NCI-H774 (cell line): Measurements from ENCODE around the gene CXADR.
A peak's percentile ranks its signal among the peaks of the same experiment; 100 is the strongest.
"Not testable (repeated sequence)": the region's sequence is repeated elsewhere in the genome, so short reads cannot be mapped to it uniquely, and the experiment has no call there.

Source experiments
- DNase-seq: peaks from one replicate; lab custom pipeline; 2025; lab: John Stamatoyannopoulos, UW

CXADR gene

GRCh38 chr21:17512253-17513213, at the start of gene CXADR:
CXADR (plus strand) TSS chr21:17513043; CDS start chr21:17513130, 87 bp downstream.
- DNase-seq: peak; percentile 91

DNA sequence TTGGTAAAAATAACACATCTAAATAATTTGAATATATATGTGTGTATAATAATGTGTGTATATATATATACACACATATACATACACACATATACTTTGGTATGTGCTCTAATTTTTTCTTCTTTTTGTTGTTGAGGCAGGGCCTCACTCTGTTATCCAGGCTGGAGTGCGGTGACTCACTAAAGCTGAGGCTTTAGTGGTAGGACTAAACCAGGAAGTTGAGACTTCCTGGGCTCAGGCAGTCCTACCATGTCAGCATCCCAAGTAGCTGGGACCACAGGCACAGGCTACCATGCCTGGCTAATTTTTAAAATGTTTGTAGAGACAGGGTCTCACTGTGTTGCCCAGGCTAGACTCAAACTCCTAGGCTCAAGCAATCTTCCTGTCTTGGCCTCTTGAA, 46.7 kb upstream of the CXADR start:
- DNase-seq: no peak

GRCh38 chr21:17467392-17467791, 45.5 kb upstream of the CXADR start:
- DNase-seq: no peak

GRCh38 chr21:17467829-17468228, 45.0 kb upstream of the CXADR start:
- no peak for DNase-seq

DNA sequence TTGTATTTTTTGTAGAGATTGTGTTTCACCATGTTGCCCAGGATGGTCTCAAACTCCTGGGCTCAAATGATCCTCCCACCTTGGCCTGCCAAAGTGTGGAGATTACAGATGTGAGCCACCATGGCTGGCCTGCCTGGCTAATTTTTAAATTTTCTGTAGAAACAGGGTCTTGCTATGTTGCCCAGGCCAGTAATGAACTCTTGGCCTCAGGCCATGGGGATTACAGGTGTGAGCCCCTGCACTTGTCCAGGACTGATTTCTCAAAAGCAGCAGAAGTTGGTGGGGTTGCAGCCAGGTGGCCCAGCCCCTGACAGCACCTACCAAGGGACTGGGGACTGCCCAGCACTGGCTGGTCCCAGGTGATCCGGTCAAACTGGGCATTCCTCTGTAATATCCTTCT, 44.1 kb upstream of the CXADR start:
- no peak for DNase-seq

GRCh38 chr21:17469727-17470126, 43.1 kb upstream of the CXADR start:
- DNase-seq: no peak

DNA sequence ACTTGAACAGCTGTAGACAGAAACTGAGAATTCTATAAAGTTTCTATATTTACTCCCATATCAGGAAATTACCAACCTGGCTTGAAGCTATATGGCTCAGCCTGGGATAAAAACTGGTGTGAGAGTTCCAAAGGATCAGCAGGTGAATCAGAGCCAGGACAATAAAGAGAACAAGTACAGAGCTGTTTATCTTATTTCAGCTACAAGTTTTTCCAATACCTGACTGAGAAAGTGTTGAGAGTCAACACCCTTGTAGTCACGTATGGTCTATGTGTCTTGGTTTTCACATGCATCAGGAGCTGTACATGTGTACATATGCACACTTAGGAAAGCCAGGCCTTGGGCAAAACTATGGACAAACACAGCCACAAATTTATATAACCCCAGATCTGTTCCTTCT, 40.7 kb upstream of the CXADR start:
- no peak for DNase-seq

DNA sequence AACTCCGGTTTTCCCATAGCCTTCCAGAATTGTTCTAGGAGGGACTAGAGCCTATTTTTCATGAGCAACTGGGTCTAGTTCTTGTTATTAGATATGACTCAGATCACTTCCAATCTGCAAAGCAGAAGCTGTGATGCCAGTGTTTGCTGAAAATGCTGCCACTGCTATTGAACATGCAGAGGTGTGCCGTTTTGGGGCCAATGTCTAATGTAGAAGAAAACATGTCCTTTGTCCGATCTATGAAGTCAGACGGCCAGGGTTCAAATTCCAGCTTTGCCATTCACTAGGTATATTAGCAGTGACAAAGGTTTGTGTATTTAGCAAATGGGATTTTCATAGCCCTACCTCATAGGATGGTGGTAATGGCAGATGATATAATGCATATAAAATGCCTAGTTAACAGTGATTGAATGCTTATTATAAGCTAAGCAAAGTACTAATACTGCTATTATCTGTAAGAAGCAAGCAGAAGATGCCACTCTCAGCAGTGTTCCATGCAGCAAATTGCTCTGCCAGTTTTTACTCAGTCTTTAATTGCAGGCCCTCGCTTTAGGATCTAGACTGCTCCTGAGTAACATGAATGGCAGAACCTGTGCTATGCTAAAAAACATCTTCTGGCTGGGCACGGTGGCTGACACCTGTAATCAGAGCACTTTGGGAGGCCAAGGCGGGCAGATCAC, 40.1 kb upstream of the CXADR start:
- DNase-seq: no peak

DNA sequence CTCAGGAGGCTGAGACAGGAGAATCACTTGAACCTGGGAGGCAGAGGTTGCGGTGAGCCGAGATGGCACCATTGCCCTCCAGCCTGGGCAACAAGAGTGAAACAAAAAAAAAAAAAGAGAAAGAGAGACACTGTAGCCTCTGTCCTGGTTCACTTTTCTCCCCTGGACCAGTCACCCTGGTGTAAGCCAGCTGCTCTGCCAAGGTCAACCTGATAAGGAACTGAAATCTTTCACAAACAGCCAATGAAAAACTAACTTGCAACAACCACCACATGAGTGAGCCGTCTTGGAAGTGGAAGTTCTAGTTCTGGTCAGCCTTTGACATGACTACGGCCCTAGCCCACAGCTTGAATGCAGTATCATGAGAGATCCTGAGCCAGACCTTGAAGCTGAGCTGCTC, 36.8 kb upstream of the CXADR start:
- DNase-seq: no peak

DNA sequence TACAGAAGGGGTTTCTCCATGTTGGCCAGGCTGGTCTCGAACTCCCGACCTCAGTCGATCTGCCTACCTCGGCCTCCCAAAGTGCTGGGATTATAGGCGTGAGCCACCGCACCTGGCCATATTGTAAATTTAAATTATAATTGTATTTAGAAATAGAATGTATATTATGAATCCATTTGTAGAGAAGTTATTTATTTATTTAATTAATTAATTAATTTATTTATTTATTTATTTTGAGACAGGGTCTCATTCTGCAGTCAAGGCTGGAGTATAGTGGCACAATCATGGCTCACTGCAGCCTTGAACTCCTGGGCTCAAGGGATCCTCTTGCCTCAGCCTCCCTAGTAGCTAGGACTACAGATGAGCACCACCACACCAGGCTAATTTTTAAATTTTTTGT, 34.7 kb upstream of the CXADR start:
- not testable (repeated sequence) for DNase-seq

- DNase-seq: no peak
Observed at GRCh38 chr21:17479606-17480005, 33.2 kb upstream of the CXADR start.

GRCh38 chr21:17482928-17483327, 29.9 kb upstream of the CXADR start:
- no peak for DNase-seq

DNA sequence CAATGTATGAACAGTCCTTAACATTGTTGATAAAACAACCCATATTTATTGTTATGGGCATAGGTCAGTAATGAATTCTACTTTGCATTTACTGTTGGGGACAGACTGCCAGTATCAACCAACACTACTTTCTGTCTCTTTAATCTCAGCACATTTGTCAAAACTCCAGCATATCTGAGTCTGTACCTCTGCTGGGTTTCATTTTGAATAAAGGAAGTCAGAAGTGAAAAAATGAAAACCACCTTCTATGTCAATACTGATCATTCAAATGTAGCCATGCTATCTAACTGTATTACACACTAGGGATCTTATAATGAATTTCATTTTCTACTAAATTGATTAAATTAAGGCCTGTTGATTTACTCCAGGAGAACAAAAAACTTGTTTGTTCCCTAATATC, 24.2 kb upstream of the CXADR start:
- no peak for DNase-seq

DNA sequence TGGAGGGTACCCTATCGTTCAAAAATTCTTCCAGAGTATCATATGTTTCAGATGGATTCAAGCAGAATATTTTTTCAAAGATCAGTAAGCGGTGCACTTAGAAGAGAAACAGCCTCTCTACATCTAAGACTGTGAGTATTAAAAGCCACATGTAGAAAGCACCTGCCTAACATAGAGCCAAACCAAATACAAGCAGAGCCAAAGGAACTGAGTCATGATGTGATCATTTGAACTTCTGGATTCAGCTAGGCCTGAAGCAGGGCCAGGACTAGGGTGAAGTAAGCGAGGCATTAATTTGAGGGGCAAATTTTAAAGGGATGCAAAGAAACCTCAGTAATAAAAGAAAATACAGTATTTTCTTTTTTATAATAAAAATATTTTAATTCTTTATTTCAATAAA, 23.3 kb upstream of the CXADR start:
- not testable (repeated sequence) for DNase-seq

DNA sequence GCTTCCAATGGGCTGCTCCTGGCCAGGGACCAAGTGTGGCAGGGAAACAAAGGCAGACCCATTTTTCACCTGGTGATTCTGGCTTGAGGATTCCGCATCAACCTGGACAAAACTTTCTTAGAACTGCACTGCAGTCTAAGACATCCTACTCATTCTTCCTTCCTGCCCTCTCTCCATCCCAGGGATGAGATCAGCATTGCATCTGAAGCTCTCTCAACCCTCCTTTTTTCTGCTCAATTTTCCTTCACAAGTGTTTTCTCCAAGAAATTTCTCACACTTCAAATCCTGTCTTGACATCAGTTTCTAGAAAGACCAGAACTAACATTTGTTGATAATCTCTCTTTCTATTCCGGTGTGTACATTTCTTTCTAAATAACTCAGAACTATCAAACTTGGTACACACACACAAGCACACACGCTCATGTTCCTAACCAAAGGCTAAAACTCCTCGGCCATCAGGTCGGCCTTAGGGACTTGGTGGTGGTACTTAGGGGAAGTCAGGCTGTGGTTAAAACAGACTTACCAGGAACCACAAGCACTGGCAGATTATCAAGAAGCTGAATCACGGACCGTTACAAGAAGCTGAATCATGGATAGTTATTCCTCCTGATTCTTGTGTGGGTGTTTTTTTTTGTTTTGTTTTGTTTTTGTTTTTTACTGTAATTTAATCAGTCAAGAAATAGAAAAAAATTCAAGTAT, 21.0 kb upstream of the CXADR start:
- DNase-seq: no peak

DNA sequence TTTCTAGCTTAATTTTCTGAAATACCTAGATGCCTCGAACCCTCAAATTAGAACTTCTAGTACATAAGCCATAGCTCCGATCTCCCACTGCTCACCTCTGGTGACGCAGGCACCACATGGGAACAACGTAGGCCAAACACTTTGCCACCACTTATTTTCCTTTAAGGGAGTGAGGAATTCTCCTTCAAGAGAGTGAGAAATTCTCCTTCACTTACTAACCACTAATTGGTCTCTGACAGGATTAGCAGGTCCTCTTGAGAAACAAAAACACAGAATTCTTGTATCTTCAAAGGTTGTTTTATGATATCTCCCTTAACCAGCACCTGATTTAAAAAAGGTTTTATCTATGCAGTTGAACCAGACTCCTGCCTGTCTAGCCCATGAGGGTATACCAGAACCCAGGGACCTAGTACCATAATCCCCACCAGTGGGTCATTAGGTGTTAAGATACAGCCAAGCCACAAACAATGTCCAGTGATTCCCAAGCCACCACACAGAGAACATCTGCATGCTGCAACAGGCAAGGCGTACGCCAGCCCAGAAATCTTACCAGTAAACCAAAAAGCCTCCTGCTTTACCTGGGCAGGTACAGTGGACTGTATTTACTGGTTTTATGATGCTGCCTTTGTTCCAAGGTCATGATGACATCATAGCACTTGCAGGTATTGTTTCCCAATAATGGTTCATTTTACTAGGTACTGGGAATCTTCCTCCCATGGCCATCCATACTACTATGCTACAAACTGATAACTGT, 20.3 kb upstream of the CXADR start:
- DNase-seq: no peak

GRCh38 chr21:17494051-17494450, 18.8 kb upstream of the CXADR start:
- DNase-seq: no peak

DNA sequence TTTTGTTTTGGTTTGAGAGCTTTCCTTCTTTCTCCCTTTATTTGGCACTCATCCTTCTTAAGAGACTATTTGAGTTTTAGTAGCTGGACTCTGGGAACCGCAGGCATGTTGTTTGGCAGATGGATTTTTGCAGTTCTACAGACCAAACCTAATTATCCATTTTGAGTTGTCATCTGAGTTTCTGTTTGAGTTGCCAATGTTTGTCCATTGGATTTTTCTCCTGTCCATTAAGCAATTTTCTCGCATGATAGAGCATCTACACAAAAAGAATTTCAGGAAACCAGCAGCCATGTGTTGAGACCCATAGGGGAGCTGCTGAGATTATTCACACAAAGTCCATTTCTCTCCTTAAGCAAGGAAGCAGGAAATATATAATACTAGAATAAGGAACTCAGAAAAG, 17.2 kb upstream of the CXADR start:
- DNase-seq: no peak

GRCh38 chr21:17497316-17497715, 15.5 kb upstream of the CXADR start:
- DNase-seq: no peak

DNA sequence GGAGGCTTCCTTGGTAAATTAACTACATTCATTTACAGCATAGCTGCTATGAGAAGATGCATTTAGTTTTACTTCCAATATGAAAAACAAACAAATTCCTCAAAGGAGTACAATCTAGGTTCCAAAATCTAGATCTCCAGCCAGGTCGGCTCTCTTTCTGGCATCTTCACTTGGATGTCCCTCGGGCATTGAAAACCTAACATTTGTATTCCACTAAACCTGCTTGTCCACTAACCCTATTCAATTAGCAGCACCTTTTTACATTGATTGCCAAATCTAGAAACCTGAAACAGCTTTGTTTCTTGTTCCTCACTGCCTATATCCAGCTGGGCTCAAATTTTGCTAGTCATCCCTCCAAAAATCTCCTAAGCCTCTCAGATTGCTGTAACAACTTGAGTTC, 14.3 kb upstream of the CXADR start:
- DNase-seq: no peak

DNA sequence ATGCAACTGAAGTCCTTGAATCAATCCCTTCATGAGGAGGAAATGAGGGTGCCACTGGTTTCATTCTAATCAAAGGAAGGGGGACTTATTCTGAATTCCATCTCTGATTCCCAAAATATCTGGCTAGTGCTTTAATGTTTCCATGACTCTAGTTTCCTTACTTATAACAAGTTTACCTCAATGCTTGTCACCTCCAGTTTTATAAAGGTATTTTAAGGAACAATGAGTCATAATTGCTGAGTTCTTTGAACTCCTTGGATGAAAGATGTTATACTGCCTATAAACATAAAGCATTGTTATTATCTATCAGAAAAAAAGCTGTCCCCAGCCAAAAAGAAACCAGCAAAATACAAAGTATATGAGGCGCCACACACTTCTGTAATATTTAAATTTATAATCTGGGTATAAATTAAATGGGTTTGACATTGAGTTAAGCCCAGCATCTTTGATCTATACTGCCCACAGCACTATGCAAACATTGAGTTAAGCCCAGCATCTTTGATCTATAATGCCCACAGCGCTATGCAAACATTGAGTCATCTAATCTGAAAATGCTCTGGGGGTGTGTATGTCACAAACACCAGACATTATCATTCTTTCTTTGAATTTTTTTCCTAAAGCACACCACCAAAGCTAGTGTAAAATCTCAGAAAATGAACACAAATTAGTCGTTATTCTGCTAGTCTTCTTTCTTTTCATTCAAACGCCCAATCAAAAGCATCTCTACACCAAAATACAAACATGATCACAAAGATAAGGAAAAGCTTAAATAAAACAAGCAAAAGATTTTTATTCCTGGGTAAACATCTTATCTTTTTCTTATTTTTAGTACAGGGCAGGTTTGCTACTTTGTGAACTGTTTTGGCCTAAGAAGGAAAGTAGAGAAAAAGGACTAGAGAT, 11.5 kb upstream of the CXADR start:
- no peak for DNase-seq
